ENCODE results near the gene CNN2.

CNN2 gene

DNA sequence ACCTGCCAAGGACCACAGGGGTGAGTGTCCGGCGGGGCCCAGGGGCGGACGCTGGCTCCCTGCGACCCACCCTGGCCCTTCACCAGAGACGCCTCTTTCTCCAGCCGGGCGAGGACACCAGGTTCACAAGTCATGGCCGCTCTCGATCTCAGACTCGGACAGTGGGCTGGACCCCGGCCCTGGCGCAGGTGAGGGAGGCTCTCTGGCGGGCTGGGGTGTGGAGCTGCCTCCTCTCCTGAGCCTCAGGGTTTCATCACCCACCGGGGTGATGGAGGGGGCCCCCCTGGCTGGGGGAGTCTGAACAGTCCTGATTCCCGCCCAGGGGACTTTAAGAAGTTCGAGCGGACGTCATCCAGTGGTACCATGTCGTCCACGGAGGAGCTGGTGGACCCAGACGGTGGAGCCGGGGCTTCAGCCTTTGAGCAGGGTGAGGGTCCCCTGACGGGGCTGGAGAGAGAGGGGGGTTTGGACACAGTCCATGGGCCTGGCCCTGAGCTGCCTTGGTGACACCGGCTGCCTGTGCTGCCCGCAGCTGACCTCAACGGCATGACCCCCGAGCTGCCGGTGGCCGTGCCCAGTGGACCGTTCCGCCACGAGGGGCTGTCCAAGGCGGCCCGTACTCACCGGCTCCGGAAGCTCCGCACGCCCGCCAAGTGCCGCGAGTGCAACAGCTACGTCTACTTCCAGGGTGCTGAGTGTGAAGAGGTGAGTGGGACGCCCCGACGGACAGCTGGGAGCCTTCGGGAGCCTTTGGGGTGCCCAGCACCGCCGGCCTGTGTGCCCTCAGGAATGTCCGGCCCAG, 54.2 kb downstream of the CNN2 start:
- DNase-seq (ENCODE audit: low read depth in 2 of 2): no peak

DNA sequence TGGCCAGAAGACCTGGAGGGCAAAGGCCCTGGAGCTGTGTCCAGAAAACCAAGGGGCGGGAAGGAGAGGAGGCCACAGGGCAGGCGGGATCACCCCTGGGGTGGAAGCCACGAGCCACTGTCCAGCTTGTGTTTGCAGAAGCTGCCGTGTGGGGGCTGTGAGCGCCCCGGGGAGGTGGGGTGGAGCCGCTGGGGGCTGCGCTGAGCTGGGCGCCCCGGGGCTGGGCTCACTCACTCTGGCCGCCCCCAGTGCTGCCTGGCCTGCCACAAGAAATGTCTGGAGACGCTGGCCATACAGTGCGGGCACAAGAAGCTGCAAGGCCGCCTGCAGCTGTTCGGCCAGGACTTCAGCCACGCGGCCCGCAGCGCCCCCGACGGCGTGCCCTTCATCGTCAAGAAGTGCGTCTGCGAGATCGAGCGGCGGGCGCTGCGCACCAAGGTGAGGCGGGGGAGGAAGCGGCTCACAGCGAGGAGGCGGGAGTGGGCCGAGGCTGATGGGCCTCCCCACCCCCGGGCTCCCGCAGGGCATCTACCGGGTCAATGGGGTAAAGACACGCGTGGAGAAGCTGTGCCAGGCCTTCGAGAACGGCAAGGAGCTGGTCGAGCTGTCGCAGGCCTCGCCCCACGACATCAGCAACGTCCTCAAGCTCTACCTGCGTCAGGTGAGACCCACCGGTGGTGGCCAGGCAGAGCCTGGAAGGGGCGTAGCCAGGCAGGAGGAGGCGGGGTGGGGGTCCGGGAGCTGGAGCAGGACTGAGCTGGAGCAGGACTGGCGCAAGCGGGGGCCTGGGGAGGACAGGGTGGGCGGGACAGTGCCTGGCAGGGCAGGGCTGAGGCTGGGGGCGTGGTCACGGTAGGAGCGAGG, 55.1 kb downstream of the CNN2 start:
- no peak for DNase-seq (ENCODE audit: low read depth in 2 of 2)

DNA sequence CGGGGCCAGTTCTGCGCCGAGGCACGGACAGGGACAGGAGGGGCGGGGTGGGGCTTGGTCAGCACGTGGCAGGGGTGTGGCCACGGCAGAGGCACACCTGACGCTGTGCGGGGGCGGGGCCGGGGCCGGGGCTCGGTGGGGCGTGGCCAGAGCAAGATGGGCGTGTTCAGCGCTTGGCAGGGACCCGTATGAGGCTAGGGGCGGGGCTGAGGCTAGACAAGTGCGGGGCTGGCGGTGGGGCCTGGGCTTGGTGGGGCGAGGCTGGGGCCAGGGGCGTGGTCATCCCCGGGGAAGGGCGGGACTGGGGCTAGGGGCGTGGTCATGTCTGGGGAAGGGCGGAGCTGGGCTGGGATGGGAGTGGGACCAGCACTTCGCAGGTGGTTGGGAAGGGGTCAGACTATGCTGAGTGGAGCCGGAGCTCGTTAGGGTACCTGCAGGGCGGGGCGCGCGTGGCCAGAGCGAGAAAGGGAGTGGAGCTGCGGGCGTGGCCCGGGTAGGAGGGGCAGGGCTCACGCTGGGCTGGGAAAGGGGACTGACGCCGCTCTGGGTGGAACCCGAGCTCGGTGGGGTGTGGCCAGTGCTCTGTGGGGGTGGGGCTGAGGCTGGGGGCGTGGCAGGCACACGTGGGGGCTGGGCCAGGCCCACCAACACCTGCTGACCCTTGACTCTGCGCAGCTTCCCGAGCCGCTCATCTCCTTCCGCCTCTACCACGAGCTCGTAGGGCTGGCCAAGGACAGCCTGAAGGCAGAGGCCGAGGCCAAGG, 55.9 kb downstream of the CNN2 start:
- DNase-seq (ENCODE audit: low read depth in 2 of 2): peak; percentile 71 to 79

DNA sequence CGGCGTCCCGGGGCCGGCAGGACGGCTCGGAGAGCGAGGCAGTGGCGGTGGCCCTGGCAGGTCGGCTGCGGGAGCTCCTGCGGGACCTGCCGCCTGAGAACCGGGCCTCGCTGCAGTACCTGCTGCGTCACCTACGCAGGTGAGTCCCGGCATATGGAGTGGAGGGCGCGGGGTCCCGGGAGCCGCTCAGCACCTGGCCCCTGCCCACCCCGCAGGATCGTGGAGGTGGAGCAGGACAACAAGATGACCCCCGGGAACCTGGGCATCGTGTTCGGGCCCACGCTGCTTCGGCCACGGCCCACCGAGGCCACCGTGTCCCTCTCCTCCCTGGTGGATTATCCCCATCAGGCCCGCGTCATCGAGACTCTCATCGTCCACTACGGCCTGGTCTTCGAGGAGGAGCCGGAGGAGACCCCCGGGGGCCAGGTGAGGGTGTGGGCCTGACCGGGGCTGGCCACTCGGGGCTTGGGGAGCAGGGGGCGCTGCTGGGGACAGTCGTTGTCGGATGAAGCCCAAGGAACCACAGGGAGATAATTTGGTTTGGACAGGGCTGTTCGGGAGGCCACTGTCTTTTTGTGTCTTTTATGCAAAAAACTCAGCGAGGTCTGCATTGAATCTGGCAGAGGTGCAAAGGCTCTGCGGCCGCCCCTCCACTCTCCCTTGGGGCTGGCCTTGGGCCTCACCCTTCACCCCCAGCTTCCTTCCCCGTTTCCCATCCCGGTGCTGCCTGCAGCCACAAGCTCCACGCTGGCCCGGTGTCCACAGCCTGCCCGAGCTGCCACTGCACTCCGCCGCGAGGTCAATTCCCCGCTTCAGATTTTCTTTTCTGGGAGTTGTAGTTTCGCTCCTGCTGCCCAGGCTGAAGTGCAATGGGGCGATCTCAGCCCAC, 56.8 kb downstream of the CNN2 start:
- DNase-seq (ENCODE audit: low read depth in 2 of 2): no peak

DNA sequence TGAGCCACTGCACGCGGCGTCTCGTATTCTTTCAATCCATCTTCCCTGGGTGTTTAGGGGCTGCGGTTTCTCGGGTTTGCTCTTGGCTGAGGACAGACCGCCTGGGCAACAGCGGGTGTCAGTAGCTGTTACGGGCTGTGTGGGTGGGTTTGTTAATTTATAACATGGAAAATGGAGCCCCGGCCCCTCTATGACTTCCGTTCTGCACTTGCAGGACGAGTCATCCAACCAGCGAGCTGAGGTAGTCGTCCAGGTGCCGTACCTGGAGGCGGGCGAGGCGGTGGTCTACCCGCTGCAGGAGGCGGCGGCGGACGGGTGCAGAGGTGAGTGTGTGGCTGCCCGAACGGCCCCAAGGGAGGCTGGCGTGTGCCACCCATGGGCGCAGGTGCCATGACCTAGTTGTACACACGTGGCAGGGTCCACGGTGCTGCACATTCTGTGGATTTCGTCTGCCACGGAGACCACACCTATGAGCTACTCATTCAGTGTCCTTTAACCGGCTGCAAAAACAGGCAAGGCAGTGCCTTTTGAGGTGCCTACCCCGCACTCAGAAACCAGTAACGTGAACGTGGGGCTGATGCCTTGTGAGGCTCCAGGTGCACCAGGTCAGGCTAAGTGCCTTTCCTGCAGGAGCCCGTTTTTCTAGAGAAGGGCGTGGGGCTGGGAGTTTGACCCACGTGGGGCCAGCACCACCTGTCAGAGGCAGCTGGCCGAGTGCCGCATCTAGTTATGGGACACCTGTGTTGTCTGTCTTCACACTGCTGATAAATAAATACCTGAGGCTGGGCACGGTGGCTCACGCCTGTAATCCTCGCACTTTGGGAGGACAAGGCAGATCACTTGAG, 57.8 kb downstream of the CNN2 start:
- no peak for DNase-seq (ENCODE audit: low read depth in 2 of 2)

DNA sequence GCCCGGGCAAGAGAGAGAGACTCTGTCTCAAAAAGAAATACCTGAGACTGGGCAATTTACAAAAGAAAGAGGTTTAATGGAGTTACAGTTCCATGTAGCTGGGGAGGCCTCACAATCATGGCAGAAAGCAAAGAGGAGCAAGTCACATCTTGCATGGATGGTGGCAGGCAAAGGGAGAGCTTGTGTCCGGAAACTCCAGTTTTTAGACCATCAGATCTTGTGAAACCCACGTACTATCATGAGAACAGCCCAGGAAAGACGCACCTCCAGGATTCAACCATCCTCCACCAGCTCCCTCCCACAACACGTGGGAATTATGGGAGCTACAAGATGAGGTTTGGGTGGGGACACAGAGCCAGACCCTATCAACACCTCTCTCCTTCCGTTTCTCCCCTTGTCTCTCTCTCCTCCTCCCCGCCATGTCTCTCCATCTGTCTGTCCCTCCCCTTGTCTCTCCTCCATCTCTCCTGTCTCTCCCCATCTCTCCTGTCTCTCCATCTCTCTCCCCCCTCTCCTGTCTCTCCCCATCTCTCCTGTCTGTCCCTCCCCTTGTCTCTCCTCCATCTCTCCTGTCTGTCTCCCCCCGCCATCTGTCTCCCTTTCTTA, 58.7 kb downstream of the CNN2 start:
- no peak for DNase-seq (ENCODE audit: low read depth in 2 of 2)

DNA sequence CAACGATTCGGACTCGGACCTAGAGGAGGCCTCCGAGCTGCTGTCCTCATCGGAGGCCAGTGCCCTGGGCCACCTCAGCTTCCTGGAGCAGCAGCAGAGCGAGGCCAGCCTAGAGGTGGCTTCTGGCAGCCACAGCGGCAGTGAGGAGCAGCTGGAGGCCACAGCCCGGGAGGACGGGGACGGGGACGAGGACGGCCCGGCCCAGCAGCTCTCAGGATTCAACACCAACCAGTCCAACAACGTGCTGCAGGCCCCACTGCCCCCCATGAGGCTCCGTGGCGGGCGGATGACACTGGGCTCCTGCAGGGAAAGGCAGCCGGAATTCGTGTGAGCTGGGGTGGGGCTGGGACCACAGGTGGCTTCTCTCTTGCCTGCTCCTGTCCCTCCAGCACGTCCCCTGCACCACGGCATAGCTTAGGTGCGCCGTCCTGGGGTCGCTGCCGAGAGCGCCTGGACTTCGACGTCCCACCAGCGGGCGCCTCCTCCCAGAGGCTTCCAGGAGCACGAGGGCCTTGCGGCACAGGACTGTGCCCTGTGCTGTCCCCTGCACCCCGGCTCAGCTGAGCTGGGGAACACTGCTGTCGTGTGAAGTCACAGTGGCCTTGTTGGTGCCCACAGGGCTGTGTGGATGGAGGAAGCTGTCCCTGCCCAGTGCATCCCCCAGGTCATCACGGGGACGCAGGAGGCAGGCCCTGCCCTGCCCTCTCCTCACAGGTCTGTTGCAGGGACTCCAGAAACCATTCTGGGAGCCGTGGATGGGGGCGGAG, 59.5 kb downstream of the CNN2 start:
- no peak for DNase-seq (ENCODE audit: low read depth in 2 of 2)

DNA sequence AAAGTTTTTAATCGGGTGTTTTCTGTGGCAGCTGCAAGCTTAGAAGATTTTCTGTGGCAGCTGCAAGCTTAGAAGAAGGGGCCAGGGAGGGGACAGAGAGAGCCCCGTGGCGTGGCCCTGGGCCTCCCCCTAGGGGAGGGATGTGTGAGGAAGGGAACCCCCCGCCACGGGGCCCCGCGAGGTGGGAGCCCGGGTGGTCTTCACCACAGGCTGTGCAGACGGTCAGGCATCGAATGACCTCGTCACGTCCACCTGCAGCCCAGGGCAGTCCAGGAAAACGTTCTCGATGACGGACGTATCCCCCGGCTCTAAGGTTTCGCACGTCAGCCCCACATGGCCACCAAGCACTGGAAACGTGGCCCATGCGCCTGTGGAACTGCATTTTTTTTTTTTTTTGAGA, 60.2 kb downstream of the CNN2 start:
- no peak for DNase-seq (ENCODE audit: low read depth in 2 of 2)

DNA sequence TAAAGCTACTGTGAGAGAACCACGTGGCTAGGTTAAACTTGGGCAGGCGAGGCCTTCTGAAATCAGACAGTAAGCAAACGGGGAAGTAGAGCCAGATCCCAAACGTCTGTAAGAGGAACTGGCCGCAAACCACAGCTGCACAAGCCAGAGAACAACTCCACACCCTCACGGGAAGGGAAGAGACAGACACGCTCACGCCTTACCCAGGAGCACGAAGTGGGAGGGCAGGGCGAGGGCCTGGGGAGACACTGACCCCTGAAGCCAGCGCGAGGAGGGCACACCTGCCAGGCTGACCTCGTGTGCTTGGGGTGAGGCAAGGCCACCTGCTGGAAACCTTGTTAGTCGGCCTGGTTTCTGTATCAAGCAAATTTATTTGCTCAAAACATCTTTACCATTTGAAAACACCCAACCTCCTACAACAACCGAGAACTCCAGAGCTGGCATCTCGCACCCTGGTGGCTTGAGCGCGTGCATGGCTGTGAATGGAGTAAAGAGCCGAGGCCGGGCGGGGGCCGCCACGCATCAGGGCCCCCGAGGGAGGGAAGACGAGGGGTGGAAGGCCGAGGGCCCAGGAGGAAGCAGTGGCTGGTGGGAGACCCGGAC, 61.5 kb downstream of the CNN2 start:
- DNase-seq (ENCODE audit: low read depth in 2 of 2): no peak

DNA sequence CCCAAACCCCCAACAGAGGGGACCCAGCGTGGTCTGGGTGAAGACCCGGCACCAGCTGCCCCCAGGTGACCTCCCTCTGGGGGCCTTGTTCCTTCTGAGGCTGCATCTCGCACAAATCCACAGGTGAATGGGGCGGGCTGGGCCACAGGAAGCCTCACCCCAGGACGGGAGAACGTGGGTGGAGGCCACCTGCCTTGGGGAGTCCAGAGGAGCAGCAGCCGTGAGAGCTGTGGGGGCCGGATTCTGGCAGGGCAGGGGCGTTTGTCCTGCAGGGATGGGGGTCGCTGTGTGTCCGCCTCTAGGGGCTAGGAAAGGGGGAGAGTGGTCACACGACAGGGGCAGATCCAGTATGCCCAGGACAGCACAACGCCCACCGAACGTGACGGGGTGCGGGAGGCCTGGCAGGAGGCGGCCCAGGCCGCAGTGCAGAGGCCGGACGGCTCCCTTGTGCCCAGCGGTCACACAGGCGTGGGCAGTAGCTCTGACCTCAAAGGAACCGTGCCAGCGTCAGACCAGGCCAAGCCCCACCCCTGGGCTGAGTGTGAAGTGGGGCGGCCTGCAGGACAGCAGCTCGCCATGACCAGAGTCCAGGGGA, 62.1 kb downstream of the CNN2 start:
- DNase-seq (ENCODE audit: low read depth in 2 of 2): no peak

Data from stimulated activated CD8-positive, alpha-beta memory T cell treated with anti-CD3 and anti-CD28 coated beads, Interleukin-15, amount 100 ng/mL, for 48 hours (primary cell).